K562 (cell line): Measurements from ENCODE around the gene HOXB13. TPM values are rescaled to one million over a fixed set of nuclear protein-coding genes. Genes with fewer than 3 reads are reported as not detected.

Source experiments
- ARID1B ChIP-seq: fragments of 450-650 bp; IDR thresholded peaks from 2 replicates; pipeline ENCODE4 v1.6.1; 2016; ENCODE audit warnings: antibody characterized with exemption, mild to moderate bottlenecking, inconsistent platforms
- BDP1 ChIP-seq: IDR thresholded peaks from 3 replicates; pipeline ENCODE4 v1.6.1; 2011; ENCODE audit not compliant: insufficient read length, insufficient read depth
- BMI1 ChIP-seq: fragments of 150-350 bp; IDR thresholded peaks from 2 replicates; pipeline ENCODE4 v1.6.1; 2014; ENCODE audit warnings: low read length
- MBD1 ChIP-seq: fragments of 250-450 bp; sonication (Bioruptor Pico); IDR thresholded peaks from 2 replicates; pipeline ENCODE4 v1.8.0; 2022; ENCODE audit warnings: inconsistent platforms
- MTA3 ChIP-seq: fragments of 450-650 bp; formaldehyde crosslinking; IDR thresholded peaks from 2 replicates; pipeline ENCODE4 v1.6.1; 2017; ENCODE audit warnings: mild to moderate bottlenecking, borderline replicate concordance
- NFIC ChIP-seq: fragments of 450-650 bp; IDR thresholded peaks from 2 replicates; pipeline ENCODE4 v1.6.1; 2017; ENCODE audit warnings: mild to moderate bottlenecking, inconsistent platforms
- NFYB ChIP-seq: IDR thresholded peaks from 2 replicates; pipeline ENCODE4 v1.6.1; 2011; ENCODE audit warnings: mild to moderate bottlenecking, moderate library complexity; ENCODE audit not compliant: insufficient read length; ENCODE audit errors: extremely low read depth
- NUFIP1 ChIP-seq: fragments of 450-650 bp; IDR thresholded peaks from 2 replicates; pipeline ENCODE4 v1.6.1; 2018; ENCODE audit not compliant: partially characterized antibody
- RNF2 ChIP-seq: sonication (generic); IDR thresholded peaks from 2 replicates; pipeline ENCODE4 v1.6.1; 2016
- SIN3B ChIP-seq: fragments of 450-650 bp; IDR thresholded peaks from 2 replicates; pipeline ENCODE4 v1.6.1; 2017; ENCODE audit warnings: low read depth, mild to moderate bottlenecking, moderate library complexity
- SUPT5H ChIP-seq: fragments of 450-650 bp; IDR thresholded peaks from 2 replicates; pipeline ENCODE4 v1.6.1; 2016
- YBX1 ChIP-seq: fragments of 450-650 bp; IDR thresholded peaks from 2 replicates; pipeline ENCODE4 v1.7.1; 2016; ENCODE audit warnings: mild to moderate bottlenecking
- ZFP36 ChIP-seq: fragments of 150-350 bp; IDR thresholded peaks from 2 replicates; pipeline ENCODE4 v1.6.1; 2018; ENCODE audit warnings: low read length, low read depth; ENCODE audit not compliant: partially characterized antibody
- ZNF12 ChIP-seq: sonication (generic); formaldehyde crosslinking; IDR thresholded peaks from 2 replicates; pipeline ENCODE4 v1.4.0; 2020; ENCODE audit warnings: mild to moderate bottlenecking, missing genetic modification reagents
- ZNF224 ChIP-seq: sonication (generic); formaldehyde crosslinking; IDR thresholded peaks from 2 replicates; pipeline ENCODE4 v1.8.0; 2022; ENCODE audit warnings: mild to moderate bottlenecking, missing genetic modification reagents
- ZNF311 ChIP-seq: fragments of 250-450 bp; sonication (Bioruptor Pico); IDR thresholded peaks from 2 replicates; pipeline ENCODE4 v1.4.0; 2020; ENCODE audit warnings: mild to moderate bottlenecking, moderate library complexity
- ZNF431 ChIP-seq: sonication (generic); formaldehyde crosslinking; IDR thresholded peaks from 2 replicates; pipeline ENCODE4 v1.8.0; 2022; ENCODE audit warnings: mild to moderate bottlenecking, missing genetic modification reagents
- ZNF766 ChIP-seq: fragments of 200-800 bp; sonication (Bioruptor generic); conservative IDR thresholded peaks from 2 replicates; pipeline ENCODE4 v1.6.1; 2016; ENCODE audit warnings: missing genetic modification characterization, missing compliant biosample characterization
- polyA plus RNA-seq, 8 experiments: library from polyadenylated mRNA; depleted of rRNA in 4 of 8; stranded (reverse) in 5 of 8; unstranded in 3 of 8; fragments of >200 nt; fragmentation: Nextera tagmentation in 2 of 8; fragmentation: Illumina TruSeq in 1 of 8; extraction: Ambion mirVana in 2 of 8; extraction: Trizol in 1 of 8; gene quantifications; 2 replicates each; pipeline versions ENCODE4 v1.2.1 to v1.2.3, GENCODE V29; 2011 to 2014; ENCODE audit warnings: inconsistent platforms in 1 of 8, missing spikeins in 1 of 8
- total RNA-seq, 7 experiments: library from RNA; depleted of rRNA in 6 of 7; stranded (reverse); fragments of >200 nt in 6 of 7; fragmentation: Illumina TruSeq in 2 of 7; extraction: Trizol in 2 of 7; gene quantifications; 2 replicates each; pipeline versions ENCODE4 v1.2.1 to v1.2.3, GENCODE V29; 2011 to 2021; ENCODE audit warnings: low replicate concordance in 1 of 7
- TF ChIP-seq, protein P1 (sequence below): fragments of 450-650 bp; formaldehyde crosslinking; IDR thresholded peaks from 2 replicates; pipeline ENCODE4 v1.4.0; 2020; ENCODE audit warnings: mild to moderate bottlenecking, moderate library complexity
- TF ChIP-seq, protein P2 (sequence below): sonication (generic); formaldehyde crosslinking; IDR thresholded peaks from 2 replicates; pipeline ENCODE4 v1.8.1; 2022; ENCODE audit warnings: missing genetic modification reagents
- TF ChIP-seq, protein P3 (sequence below), 2 experiments: fragments of 200-800 bp in 1 of 2; sonication (Bioruptor generic) in 1 of 2; sonication (generic) in 1 of 2; formaldehyde crosslinking in 1 of 2; IDR thresholded peaks in 1 of 2; conservative IDR thresholded peaks in 1 of 2; 2 replicates each; pipeline versions ENCODE4 v1.5.0 to v1.6.1; 2016 to 2020; ENCODE audit warnings: missing compliant biosample characterization in 1 of 2, missing genetic modification characterization in 1 of 2, missing genetic modification reagents in 1 of 2

Gene HOXB13
- total and polyA plus RNA-seq, 9 of the 15 experiments (the other 6 are each of a cell fraction or from before 2014, with no cell fraction given), result not detected

DNA sequence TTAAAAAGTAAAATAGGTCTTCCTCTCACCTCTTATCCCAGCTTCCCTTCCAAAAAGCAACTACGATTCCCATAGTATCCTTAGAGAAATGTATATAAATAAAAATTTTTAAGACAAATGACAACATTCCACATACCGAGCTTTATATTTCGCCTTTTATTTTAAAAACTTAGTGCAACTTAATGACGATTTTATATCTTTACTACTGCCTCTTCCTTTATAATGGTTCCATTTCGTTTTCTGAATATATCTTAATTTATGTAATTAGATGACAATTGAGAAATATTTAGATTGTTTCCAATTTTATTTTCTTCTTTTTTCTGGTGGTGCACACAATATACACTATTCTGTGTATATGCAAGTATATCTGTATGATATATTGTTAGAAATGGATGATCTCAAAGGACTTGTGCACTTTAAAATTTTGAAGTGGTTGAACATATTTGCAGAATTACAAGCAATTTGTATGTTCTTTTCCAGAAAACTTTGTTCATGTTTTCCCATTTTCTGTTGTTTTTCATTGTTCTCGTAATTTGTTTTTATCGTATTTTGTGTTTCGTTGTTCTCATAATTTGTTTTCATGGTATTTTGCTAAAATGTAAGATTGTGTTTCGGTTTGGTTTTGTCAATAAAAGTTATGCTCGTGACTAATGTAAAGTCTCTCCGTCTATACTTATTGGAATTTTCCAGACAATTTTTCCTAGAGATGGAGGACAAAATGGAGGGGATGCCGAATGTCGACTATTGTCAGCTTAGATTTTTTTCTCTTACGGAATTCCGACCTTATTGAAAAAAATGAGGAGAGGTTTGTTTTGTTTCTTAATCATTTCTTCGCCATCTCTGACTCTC, 20.4 kb upstream of the HOXB13 start (continued):
- TF ChIP-seq BMI1 (peak; percentile 90), NFIC (peak; percentile 36; the same call in 1 of the 2 replicates), BDP1 (no peak), SUPT5H (no peak), MTA3 (no peak), ZFP36 (peak; percentile 78), YBX1 (no peak), NFYB (no peak), ARID1B (no peak), NUFIP1 (no peak), MBD1 (CRISPR knock-in tag) (no peak), ZNF224 (CRISPR knock-in tag) (no peak), ZNF431 (no peak), RNF2 (peak; percentile 77), ZNF766 (CRISPR knock-in tag) (no peak), SIN3B (no peak), ZNF311 (CRISPR knock-in tag) (no peak), ZNF12 (CRISPR knock-in tag) (no peak)
- TF ChIP-seq, protein P1, sequence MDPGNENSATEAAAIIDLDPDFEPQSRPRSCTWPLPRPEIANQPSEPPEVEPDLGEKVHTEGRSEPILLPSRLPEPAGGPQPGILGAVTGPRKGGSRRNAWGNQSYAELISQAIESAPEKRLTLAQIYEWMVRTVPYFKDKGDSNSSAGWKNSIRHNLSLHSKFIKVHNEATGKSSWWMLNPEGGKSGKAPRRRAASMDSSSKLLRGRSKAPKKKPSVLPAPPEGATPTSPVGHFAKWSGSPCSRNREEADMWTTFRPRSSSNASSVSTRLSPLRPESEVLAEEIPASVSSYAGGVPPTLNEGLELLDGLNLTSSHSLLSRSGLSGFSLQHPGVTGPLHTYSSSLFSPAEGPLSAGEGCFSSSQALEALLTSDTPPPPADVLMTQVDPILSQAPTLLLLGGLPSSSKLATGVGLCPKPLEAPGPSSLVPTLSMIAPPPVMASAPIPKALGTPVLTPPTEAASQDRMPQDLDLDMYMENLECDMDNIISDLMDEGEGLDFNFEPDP (CRISPR knock-in tag), result no peak
- TF ChIP-seq, protein P2, sequence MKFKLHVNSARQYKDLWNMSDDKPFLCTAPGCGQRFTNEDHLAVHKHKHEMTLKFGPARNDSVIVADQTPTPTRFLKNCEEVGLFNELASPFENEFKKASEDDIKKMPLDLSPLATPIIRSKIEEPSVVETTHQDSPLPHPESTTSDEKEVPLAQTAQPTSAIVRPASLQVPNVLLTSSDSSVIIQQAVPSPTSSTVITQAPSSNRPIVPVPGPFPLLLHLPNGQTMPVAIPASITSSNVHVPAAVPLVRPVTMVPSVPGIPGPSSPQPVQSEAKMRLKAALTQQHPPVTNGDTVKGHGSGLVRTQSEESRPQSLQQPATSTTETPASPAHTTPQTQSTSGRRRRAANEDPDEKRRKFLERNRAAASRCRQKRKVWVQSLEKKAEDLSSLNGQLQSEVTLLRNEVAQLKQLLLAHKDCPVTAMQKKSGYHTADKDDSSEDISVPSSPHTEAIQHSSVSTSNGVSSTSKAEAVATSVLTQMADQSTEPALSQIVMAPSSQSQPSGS (CRISPR knock-in tag), result no peak
- TF ChIP-seq, protein P3, sequence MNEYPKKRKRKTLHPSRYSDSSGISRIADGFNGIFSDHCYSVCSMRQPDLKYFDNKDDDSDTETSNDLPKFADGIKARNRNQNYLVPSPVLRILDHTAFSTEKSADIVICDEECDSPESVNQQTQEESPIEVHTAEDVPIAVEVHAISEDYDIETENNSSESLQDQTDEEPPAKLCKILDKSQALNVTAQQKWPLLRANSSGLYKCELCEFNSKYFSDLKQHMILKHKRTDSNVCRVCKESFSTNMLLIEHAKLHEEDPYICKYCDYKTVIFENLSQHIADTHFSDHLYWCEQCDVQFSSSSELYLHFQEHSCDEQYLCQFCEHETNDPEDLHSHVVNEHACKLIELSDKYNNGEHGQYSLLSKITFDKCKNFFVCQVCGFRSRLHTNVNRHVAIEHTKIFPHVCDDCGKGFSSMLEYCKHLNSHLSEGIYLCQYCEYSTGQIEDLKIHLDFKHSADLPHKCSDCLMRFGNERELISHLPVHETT (CRISPR knock-in tag; conservative IDR thresholded peaks at IDR 0.05 in 1 of 2, IDR thresholded peaks at IDR 0.05 in 1 of 2), result no peak
